Measurements from ENCODE around the gene INPP5A. TPM values are rescaled to one million over a fixed set of nuclear protein-coding genes. Genes with fewer than 3 reads are reported as not detected.

The INPP5A gene
- total RNA-seq, 1 experiment from 2014 or later = 14.7 TPM

DNA sequence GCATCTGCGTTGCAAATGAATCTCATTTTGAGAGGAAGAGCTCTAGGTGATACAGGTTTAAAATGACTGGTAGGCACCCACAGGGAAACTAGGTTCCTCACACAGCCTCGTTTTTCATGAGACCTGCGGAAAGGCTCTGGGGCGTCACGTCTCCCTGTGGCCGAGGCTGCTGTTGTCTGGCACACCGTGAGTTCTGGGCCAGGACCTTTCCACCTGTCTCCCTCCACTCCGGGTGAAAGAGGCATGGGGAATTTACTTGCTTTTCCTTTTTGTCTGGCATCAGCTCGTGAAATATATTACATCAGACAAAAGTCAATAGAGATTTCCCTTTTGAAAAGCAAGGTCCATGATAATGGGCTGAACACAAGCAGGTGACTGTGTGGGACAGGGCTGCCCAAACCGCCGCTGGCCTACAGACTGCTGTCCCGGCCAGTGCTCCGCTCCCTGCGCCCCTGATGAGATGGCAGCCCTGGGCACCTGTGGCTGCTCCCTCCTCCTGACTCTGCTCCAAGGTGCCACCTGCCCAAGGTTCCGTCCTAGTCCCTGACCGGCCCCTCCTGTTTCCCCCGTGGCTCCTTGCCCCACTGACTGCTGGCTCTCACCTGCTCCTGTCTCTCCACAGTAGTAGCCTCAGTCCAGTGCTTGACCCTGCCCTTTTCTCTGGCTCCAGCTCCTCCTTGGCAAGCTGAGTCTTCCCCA lies 138.8 kb downstream of the INPP5A start:
- CTCF ChIA-PET = no interaction called here
- Mint-ChIP-seq H3K4me1 (ENCODE audit: insufficient read depth, unreplicated experiment) (no peaks in the 10 kb centered on the region), H3K36me3 (ENCODE audit: insufficient read depth, unreplicated experiment) (peaks cover 6% of the 10 kb centered on the region), H3K27ac (ENCODE audit: low read depth, unreplicated experiment) (no peak overlapping the region), H3K9me3 (ENCODE audit: unreplicated experiment) (no peaks in the 10 kb centered on the region), H3K27me3 (ENCODE audit: insufficient read depth, unreplicated experiment) (no peaks in the 10 kb centered on the region), H3K4me3 (ENCODE audit: unreplicated experiment) (no peak overlapping the region)
- no TSS peak for BruUV-seq (replicated peaks)
- POLR2A ChIA-PET = no interaction called here
- no peak for DNase-seq (ENCODE audit: unreplicated experiment)
- TF ChIP-seq, protein P1, sequence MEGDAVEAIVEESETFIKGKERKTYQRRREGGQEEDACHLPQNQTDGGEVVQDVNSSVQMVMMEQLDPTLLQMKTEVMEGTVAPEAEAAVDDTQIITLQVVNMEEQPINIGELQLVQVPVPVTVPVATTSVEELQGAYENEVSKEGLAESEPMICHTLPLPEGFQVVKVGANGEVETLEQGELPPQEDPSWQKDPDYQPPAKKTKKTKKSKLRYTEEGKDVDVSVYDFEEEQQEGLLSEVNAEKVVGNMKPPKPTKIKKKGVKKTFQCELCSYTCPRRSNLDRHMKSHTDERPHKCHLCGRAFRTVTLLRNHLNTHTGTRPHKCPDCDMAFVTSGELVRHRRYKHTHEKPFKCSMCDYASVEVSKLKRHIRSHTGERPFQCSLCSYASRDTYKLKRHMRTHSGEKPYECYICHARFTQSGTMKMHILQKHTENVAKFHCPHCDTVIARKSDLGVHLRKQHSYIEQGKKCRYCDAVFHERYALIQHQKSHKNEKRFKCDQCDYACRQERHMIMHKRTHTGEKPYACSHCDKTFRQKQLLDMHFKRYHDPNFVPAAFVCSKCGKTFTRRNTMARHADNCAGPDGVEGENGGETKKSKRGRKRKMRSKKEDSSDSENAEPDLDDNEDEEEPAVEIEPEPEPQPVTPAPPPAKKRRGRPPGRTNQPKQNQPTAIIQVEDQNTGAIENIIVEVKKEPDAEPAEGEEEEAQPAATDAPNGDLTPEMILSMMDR (IDR thresholded peaks at IDR 0.05; ENCODE audit: unreplicated experiment) = no peak
- intact Hi-C loops (cut with micrococcal nuclease) = no loop called here

DNA sequence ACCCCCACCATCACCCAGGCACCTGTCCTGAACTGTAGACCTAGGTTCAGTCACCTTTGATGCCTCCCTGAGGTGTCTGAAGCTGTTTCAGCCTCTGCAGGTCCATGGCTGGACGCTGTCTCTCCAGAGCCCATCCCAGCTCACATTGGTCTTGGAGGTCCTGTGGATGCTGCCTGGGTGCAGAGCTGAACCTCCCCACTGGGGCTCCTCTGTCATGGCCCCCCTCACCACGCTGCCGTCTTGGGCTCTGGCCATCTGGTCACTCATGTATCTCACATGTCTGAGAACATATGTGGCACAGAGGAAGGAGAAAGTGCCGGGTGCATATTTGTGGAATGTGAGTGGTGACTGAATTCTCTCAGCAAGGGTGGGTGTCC lies 139.5 kb downstream of the INPP5A start:
- Mint-ChIP-seq H3K9me3 (ENCODE audit: unreplicated experiment) (peaks cover 6% of the 10 kb centered on the region), H3K4me3 (ENCODE audit: unreplicated experiment) (no peak overlapping the region), H3K36me3 (ENCODE audit: insufficient read depth, unreplicated experiment) (peaks cover 6% of the 10 kb centered on the region), H3K4me1 (ENCODE audit: insufficient read depth, unreplicated experiment) (no peaks in the 10 kb centered on the region), H3K27ac (ENCODE audit: low read depth, unreplicated experiment) (no peak overlapping the region), H3K27me3 (ENCODE audit: insufficient read depth, unreplicated experiment) (no peaks in the 10 kb centered on the region)
- intact Hi-C loops (cut with micrococcal nuclease) = no loop called here
- ChIA-PET CTCF (no interaction called here), POLR2A (no interaction called here)
- TF ChIP-seq, protein P1 (IDR thresholded peaks at IDR 0.05; ENCODE audit: unreplicated experiment) = no peak
- BruUV-seq (replicated peaks) = no TSS peak
- no peak for DNase-seq (ENCODE audit: unreplicated experiment)

DNA sequence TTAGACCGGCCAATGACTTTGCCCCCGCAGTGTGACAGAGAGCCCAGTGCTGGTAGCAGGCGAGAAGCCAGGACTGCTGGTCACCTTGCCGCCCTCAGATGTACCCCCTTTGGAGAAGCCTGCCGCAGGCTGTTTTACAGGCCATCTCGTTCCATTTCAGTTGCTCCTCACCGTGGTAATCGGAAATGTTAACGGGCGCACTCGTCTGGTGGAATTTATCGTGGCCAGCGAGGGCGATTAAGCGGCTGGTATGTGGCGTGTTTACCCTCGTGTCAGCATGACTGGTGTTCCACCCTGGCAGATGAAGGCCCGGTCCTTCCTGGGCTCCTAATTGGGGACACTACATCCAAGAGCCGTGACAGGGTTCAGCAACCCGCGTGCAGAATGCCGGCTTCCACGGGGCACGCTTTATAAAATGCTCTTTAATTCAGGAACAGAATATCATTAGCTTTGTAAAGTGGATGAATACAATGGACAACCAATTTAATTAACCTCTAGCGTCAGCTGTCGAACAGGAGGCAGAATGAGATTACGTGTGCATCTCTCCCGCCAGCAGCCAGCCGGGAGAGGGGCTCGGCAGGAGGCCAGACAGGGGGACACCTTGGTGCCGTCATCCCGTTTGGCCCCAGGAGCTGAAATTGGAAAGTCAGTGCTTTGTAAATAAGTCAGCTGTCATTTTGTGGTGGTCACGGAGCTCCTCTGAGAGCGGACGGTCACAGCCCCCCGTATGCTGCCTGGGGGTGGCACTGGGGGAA lies 140.1 kb downstream of the INPP5A start:
- Mint-ChIP-seq H3K4me1 (ENCODE audit: insufficient read depth, unreplicated experiment) (no peaks in the 10 kb centered on the region), H3K9me3 (ENCODE audit: unreplicated experiment) (peaks cover 6% of the 10 kb centered on the region), H3K4me3 (ENCODE audit: unreplicated experiment) (no peak overlapping the region), H3K36me3 (ENCODE audit: insufficient read depth, unreplicated experiment) (peaks cover 6% of the 10 kb centered on the region), H3K27ac (ENCODE audit: low read depth, unreplicated experiment) (no peak overlapping the region), H3K27me3 (ENCODE audit: insufficient read depth, unreplicated experiment) (no peaks in the 10 kb centered on the region)
- no TSS peak for BruUV-seq (replicated peaks)
- ChIA-PET CTCF (no interaction called here), POLR2A (no interaction called here)
- intact Hi-C loops (cut with micrococcal nuclease) = no loop called here
- DNase-seq (ENCODE audit: unreplicated experiment) = no peak
- TF ChIP-seq, protein P1 (IDR thresholded peaks at IDR 0.05; ENCODE audit: unreplicated experiment) = no peak

DNA sequence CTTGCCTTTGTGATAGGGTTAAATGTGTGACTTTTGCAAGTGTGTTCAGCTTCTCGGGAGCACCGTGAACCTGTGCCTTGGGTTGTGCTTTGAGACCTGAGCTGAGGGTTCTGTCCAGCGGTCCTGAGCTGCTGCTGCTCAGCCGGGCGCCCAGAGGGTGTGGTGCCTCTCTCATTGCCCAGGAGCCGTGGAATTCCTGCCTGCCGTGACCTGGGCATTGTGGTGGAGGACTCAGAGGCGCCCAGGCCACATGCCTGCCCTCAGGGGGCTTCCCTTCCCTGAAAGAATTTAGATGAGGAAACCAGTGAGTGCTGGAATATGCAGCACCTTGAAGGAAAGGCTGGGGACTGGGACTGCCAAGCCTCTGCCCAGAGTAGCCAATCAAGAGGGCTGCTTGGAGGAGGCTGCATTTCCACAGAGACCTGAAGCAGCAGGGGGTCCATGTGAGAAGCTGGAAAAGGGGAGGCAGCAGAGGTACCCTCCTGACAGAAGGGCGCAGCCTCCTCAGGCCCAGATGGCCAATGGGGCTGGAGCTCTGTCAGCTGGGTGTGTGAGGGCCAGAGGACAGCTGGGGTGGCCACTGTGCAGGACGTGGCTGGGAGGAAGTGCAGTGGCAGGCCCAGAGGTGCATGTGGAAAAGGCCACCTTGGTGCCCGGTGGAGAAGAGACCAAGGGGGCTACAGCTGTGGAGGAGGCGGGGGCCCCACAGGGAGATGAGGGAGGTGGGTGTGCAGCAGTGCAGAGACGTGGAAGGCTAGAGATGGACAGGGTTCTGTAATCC lies 141.0 kb downstream of the INPP5A start:
- CTCF ChIA-PET = interaction anchor here (0.6 kb wide), 1 partner anchor 13 kb away, joined by 3 read pairs; no protein-coding TSS in a partner anchor
- Mint-ChIP-seq H3K9me3 (ENCODE audit: unreplicated experiment) (peaks cover 6% of the 10 kb centered on the region), H3K36me3 (ENCODE audit: insufficient read depth, unreplicated experiment) (peaks cover 6% of the 10 kb centered on the region), H3K27ac (ENCODE audit: low read depth, unreplicated experiment) (no peak overlapping the region), H3K4me3 (ENCODE audit: unreplicated experiment) (no peak overlapping the region), H3K27me3 (ENCODE audit: insufficient read depth, unreplicated experiment) (no peaks in the 10 kb centered on the region), H3K4me1 (ENCODE audit: insufficient read depth, unreplicated experiment) (no peaks in the 10 kb centered on the region)
- POLR2A ChIA-PET = no interaction called here
- DNase-seq (ENCODE audit: unreplicated experiment) = no peak
- TF ChIP-seq, protein P1 (IDR thresholded peaks at IDR 0.05; ENCODE audit: unreplicated experiment) = no peak
- BruUV-seq (replicated peaks) = no TSS peak
- intact Hi-C loops (cut with micrococcal nuclease) = no loop called here
